GM23248 (cell line): ENCODE results near the gene C16orf92. TPM values are rescaled to one million over a fixed set of nuclear protein-coding genes. Genes with fewer than 3 reads are reported as not detected.

Experiments used
- DNase-seq: peaks from one replicate; pipeline ENCODE4 v3.0.0-alpha.2; 2015
- H2AFZ ChIP-seq: fragments of 200-600 bp; sonication (generic); 2 replicates; pipeline ENCODE4 v1.6.1; 2016; ENCODE audit warnings: antibody characterized with exemption
- H3F3A ChIP-seq: fragments of 200-600 bp; sonication (generic); 2 replicates; pipeline ENCODE4 v1.6.1; 2016; ENCODE audit warnings: mild to moderate bottlenecking, antibody characterized with exemption, mixed run types; ENCODE audit not compliant: insufficient read depth
- H3K27ac ChIP-seq: fragments of 200-600 bp; sonication (generic); 2 replicates; pipeline ENCODE4 v1.5.1; 2016; ENCODE audit warnings: mild to moderate bottlenecking
- H3K27me3 ChIP-seq: fragments of 200-600 bp; sonication (generic); replicated peaks from 2 replicates; pipeline ENCODE4 v1.6.1; 2016; ENCODE audit warnings: mild to moderate bottlenecking; ENCODE audit not compliant: insufficient read depth
- H3K36me3 ChIP-seq: fragments of 200-600 bp; sonication (generic); 2 replicates; pipeline ENCODE4 v1.6.1; 2016; ENCODE audit warnings: low read depth, mild to moderate bottlenecking
- H3K4me1 ChIP-seq: fragments of 200-600 bp; sonication (generic); 2 replicates; pipeline ENCODE4 v1.6.1; 2016; ENCODE audit warnings: mild to moderate bottlenecking; ENCODE audit not compliant: insufficient read depth
- H3K4me2 ChIP-seq: fragments of 200-600 bp; sonication (generic); one replicate; pipeline ENCODE4 v1.6.1; 2016; ENCODE audit warnings: mild to moderate bottlenecking; ENCODE audit not compliant: unreplicated experiment
- H3K4me3 ChIP-seq: fragments of 200-600 bp; sonication (generic); 2 replicates; pipeline ENCODE4 v1.5.1; 2016; ENCODE audit warnings: mild to moderate bottlenecking
- H3K79me2 ChIP-seq: fragments of 200-600 bp; sonication (generic); 2 replicates; pipeline ENCODE4 v1.6.1; 2016; ENCODE audit warnings: mild to moderate bottlenecking; ENCODE audit not compliant: insufficient read depth
- H3K9ac ChIP-seq: fragments of 200-600 bp; sonication (generic); 2 replicates; pipeline ENCODE4 v1.6.1; 2016; ENCODE audit warnings: mild to moderate bottlenecking
- H3K9me2 ChIP-seq: fragments of 200-600 bp; sonication (generic); 2 replicates; pipeline ENCODE4 v1.6.1; 2016; ENCODE audit warnings: mixed run types, mild to moderate bottlenecking, moderate library complexity; ENCODE audit not compliant: insufficient read depth
- H3K9me3 ChIP-seq: fragments of 200-600 bp; sonication (generic); one replicate; pipeline ENCODE4 v1.6.1; 2017; ENCODE audit warnings: low read depth
- H4K20me1 ChIP-seq: fragments of 200-600 bp; sonication (generic); 2 replicates; pipeline ENCODE4 v1.6.0; 2016; ENCODE audit not compliant: insufficient read depth
- EZH2 ChIP-seq: fragments of 200-600 bp; sonication (generic); IDR thresholded peaks from 2 replicates; pipeline ENCODE4 v1.6.1; 2018; ENCODE audit warnings: antibody characterized with exemption, mild to moderate bottlenecking; ENCODE audit not compliant: insufficient read depth, poor library complexity, severe bottlenecking
- EZH2phosphoT487 ChIP-seq: fragments of 200-600 bp; sonication (generic); IDR thresholded peaks from 2 replicates; pipeline ENCODE4 v1.6.1; 2018; ENCODE audit warnings: antibody characterized with exemption, moderate library complexity, mild to moderate bottlenecking, low read depth; ENCODE audit not compliant: insufficient read depth
- WGBS, 2 experiments: methylation state at CpG; one replicate each; pipeline ENCODE4 v1.1.6; 2015 to 2017; ENCODE audit warnings: low lambda C conversion rate in 2 of 2, low coverage in 1 of 2; ENCODE audit errors: missing lambda C conversion rate in 2 of 2; 5-methylcytosine and 5-hydroxymethylcytosine counted together
- in situ Hi-C: fragments of 300-500 bp; cut with MboI; formaldehyde crosslinking; loops from 2 replicates; pipeline ENCODE4 v1.15.0; 2020
- polyA plus RNA-seq: library from polyadenylated mRNA; unstranded; fragments of >200 nt; fragmentation: Nextera tagmentation; extraction: Ambion mirVana; gene quantifications from 2 replicates; pipeline ENCODE4 v1.2.1, GENCODE V29; 2016
- total RNA-seq: library from RNA; depleted of rRNA; stranded (reverse); fragments of >200 nt; shearing (Covaris generic); gene quantifications from 2 replicates; pipeline ENCODE4 v1.2.3, GENCODE V29; 2014

Gene C16orf92
- total and polyA plus RNA-seq, 2 experiments from 2014 or later, result not detected

DNA sequence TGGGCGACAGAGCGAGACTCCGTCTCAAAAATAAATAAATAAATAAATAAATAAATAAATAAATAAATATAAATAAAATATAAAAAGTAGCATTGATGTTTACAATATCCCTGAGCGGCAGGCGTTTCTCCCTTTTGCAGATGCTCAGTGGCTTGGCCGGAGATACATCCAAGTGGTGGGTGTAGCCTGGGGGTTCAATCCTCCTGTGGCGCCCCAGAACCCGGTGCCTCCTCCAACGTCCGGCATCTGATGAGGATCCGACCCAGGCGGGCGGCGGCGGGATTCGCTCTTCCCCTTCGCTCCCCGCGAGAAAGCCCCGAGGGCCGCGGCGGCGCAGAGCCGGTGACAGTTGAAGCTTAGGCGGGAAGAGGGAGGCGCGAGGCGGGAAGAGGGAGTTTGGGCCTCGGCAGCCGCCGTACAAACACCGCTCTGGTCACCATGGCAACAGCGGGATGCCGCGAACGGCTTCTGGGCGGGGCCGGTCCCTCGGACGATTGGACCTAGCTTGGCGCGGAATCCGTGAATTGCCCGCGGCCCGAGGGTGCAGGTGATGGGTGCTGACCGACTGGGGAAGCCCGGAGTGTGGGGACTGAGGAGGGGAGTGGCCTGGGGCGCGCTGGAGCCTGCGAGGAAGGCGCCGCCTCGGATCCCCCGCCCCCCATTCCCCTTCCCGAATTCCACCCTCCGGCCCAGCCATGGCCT, 29.8 kb downstream of the C16orf92 start:
- DNase-seq, result peak; percentile 98
- peaks cover 9% of the 10 kb centered on the region; the same call in 1 of the 2 replicates for H3K79me2 ChIP-seq
- H3K4me1 ChIP-seq, result peaks cover 15% of the 10 kb centered on the region
- H3K9me3 ChIP-seq, result no peaks in the 10 kb centered on the region
- peak overlapping the region; percentile 96 for H3K4me2 ChIP-seq
- in situ Hi-C loops, result no loop called here
- peak overlapping the region; percentile 80 for H3K27ac ChIP-seq
- H3K27me3 ChIP-seq, result no peaks in the 10 kb centered on the region
- H3K9ac ChIP-seq, result peak overlapping the region; percentile 76
- H4K20me1 ChIP-seq, result no peaks in the 10 kb centered on the region
- H3K4me3 ChIP-seq, result peak overlapping the region; percentile 85
- H3K36me3 ChIP-seq, result no peaks in the 10 kb centered on the region
- peak overlapping the region; percentile 85 for H2AFZ ChIP-seq
- no peaks in the 10 kb centered on the region for H3K9me2 ChIP-seq
- TF ChIP-seq EZH2 (no peak), EZH2phosphoT487 (no peak)
- WGBS, 2 experiments, result 2 to 3% methylated on average over 47 to 52 of the region's 58 CpGs
- peaks cover 13% of the 10 kb centered on the region; the same call in 1 of the 2 replicates for H3F3A ChIP-seq

DNA sequence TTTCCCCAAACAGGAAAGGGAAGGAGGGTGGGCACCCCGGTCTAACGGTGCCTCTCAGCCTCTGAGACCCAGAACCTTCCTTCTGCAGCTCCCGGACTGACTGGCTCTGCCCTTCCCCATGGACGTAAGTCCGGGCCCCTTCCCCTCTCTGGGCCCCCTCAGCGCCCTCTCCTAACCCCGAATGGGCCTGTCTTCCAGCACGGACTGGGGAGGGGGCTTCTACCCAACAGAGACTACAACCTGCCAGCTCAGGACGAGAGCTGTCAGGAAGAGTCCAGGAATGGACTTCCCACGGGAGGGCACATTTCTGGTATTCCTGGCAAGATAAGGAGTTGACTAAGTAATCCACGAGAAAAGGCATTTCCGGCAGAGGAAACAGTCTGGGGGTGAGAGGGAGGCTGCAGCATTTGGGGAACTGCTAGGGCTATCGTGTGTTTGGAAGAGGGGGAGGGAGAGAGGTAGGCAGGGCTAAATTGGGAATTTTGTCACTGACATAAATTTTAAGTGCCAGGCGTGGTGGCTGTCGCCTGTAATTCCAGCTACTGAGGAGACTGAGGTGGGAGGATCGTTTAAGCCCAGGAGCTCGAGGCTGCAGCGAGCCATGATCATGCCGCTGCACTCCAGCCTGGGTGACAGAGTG, 30.5 kb downstream of the C16orf92 start:
- no peak for TF ChIP-seq EZH2
- TF ChIP-seq EZH2phosphoT487, result no peak
- H3K27ac ChIP-seq, result peak overlapping the region; percentile 51
- 0 to 2% methylated on average over 18 to 19 of the region's 19 CpGs for WGBS, 2 experiments
- H3K4me1 ChIP-seq, result peaks cover 15% of the 10 kb centered on the region
- peaks cover 9% of the 10 kb centered on the region; the same call in 1 of the 2 replicates for H3K79me2 ChIP-seq
- H3F3A ChIP-seq, result peaks cover 13% of the 10 kb centered on the region; the same call in 1 of the 2 replicates
- peak; percentile 77 for DNase-seq
- H2AFZ ChIP-seq, result peak overlapping the region; percentile 85
- H3K9me2 ChIP-seq, result no peaks in the 10 kb centered on the region
- in situ Hi-C loops, result no loop called here
- peak overlapping the region; percentile 96 for H3K4me2 ChIP-seq
- H3K4me3 ChIP-seq, result peak overlapping the region; percentile 85
- H4K20me1 ChIP-seq, result no peaks in the 10 kb centered on the region
- H3K36me3 ChIP-seq, result no peaks in the 10 kb centered on the region
- peak overlapping the region; percentile 76 for H3K9ac ChIP-seq
- no peaks in the 10 kb centered on the region for H3K27me3 ChIP-seq
- H3K9me3 ChIP-seq, result no peaks in the 10 kb centered on the region

DNA sequence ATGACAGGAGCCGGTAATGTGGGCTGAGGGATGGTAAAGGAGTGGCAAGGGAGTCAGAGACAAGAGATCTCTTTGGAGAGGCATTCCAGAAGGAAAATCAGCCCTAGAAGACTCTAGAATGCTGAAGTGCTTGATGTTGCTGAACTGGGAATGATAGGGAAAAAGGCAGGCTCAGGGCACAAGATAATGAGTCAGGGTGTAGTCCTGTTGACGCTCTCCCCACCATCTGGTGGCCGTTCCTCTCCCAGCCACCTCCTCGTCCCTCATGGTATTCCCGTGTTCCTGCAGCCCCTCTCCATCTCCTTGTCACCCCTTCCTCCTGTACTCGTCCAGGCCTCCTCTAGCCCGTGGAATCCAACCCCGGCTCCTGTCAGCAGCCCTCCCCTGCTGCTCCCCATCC, 31.5 kb downstream of the C16orf92 start:
- no peaks in the 10 kb centered on the region for H3K36me3 ChIP-seq
- H3K4me2 ChIP-seq, result no peak overlapping the region
- H3F3A ChIP-seq, result peaks cover 13% of the 10 kb centered on the region; the same call in 1 of the 2 replicates
- H3K27me3 ChIP-seq, result no peaks in the 10 kb centered on the region
- no peak overlapping the region for H2AFZ ChIP-seq
- H3K4me3 ChIP-seq, result no peak overlapping the region
- H3K9ac ChIP-seq, result no peak overlapping the region
- H3K27ac ChIP-seq, result no peak overlapping the region
- H3K79me2 ChIP-seq, result peaks cover 9% of the 10 kb centered on the region; the same call in 1 of the 2 replicates
- in situ Hi-C loops, result no loop called here
- peaks cover 15% of the 10 kb centered on the region for H3K4me1 ChIP-seq
- H3K9me3 ChIP-seq, result no peaks in the 10 kb centered on the region
- DNase-seq, result no peak
- no peaks in the 10 kb centered on the region for H3K9me2 ChIP-seq
- 70 to 77% methylated on average over 8 of the region's 8 CpGs for WGBS, 2 experiments
- TF ChIP-seq EZH2phosphoT487, result no peak
- H4K20me1 ChIP-seq, result no peaks in the 10 kb centered on the region

DNA sequence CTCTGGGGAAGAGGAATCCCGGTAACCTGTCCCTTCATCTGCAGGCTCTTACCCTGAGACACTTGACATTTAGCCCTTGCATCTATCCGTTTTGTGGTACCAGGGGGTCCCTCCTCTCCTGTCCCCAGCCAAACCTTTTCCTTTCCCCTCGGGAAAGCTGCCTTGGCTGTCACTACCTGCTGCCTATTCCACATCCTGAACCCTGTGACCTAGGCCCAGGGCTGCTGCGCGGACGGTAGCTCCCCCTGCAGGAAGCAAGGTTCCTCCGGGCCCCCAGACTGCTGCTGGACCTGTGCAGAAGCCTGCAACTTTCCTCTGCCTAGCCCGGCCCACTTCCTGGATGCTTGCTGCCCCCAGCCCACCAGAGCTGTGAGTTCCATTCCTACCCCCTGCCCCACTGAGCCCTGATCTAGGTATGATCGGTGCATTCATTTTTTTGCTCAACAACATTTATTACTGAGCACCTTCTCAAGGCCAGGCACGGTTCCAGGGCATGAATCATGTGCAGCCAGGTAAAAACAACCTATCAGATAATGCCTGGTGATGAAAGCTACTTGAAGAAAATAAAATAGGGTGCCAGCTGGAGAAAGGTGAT, 32.1 kb downstream of the C16orf92 start:
- H3K4me2 ChIP-seq, result no peak overlapping the region
- WGBS, 2 experiments, result 64 to 69% methylated on average over 10 of the region's 10 CpGs
- peaks cover 13% of the 10 kb centered on the region; the same call in 1 of the 2 replicates for H3F3A ChIP-seq

More for the DNA sequence above, 32.1 kb downstream of the C16orf92 start:
- no peak for DNase-seq
- Histone ChIP-seq H3K9ac (no peak overlapping the region), H3K27ac (no peak overlapping the region), H4K20me1 (no peaks in the 10 kb centered on the region), H3K27me3 (no peaks in the 10 kb centered on the region), H3K79me2 (peaks cover 9% of the 10 kb centered on the region; the same call in 1 of the 2 replicates), H3K9me3 (no peaks in the 10 kb centered on the region), H3K36me3 (no peaks in the 10 kb centered on the region), H3K4me1 (peaks cover 15% of the 10 kb centered on the region), H3K4me3 (no peak overlapping the region), H3K9me2 (no peaks in the 10 kb centered on the region), H2AFZ (no peak overlapping the region)
- TF ChIP-seq EZH2, result no peak
- no peak for TF ChIP-seq EZH2phosphoT487
- in situ Hi-C loops, result no loop called here
